ENCODE results near the gene IGFBPL1. TPM values are rescaled to one million over a fixed set of nuclear protein-coding genes. Genes with fewer than 3 reads are reported as not detected.

Gene IGFBPL1
- total and polyA plus RNA-seq, 10 donors, result not detected

- no peak overlapping the region for H3K4me3 ChIP-seq
- H3K27ac ChIP-seq, result no peak overlapping the region
- 65 to 76% (median 72%) methylated on average over 7 of the region's 7 CpGs for WGBS, 5 donors
- H3K9me3 ChIP-seq, result no peaks in the 10 kb centered on the region
- no peaks in the 10 kb centered on the region for H3K4me1 ChIP-seq
- H3K27me3 ChIP-seq (replicated peaks in 1 of 7), result peaks cover 0 to 45% (median 0%) of the 10 kb centered on the region in 7 donors
- TF ChIP-seq POLR2A (IDR thresholded peaks at IDR 0.05) (no peak), POLR2AphosphoS5 (IDR thresholded peaks at IDR 0.05) (no peak), CTCF (IDR thresholded peaks at IDR 0.05 in 8 of 11, conservative IDR thresholded peaks at IDR 0.05 in 3 of 11) (no peak)
- intact Hi-C loops (cut with DNase I; ENCODE audit: low total_unique reads), result no loop called here
- no peaks in the 10 kb centered on the region for H3K36me3 ChIP-seq
- DNase-seq, result no peak
Measured at GRCh38 chr9:38413283-38413682, 11.0 kb downstream of the IGFBPL1 start.

GRCh38 chr9:38412751-38413150 is 11.5 kb downstream of the IGFBPL1 start:
- Histone ChIP-seq H3K27me3 (replicated peaks in 1 of 7) (peaks cover 0 to 41% (median 0%) of the 10 kb centered on the region in 7 donors), H3K4me3 (no peak overlapping the region), H3K9me3 (no peaks in the 10 kb centered on the region), H3K27ac (no peak overlapping the region), H3K36me3 (no peaks in the 10 kb centered on the region), H3K4me1 (no peaks in the 10 kb centered on the region)
- DNase-seq, result no peak
- no peak for TF ChIP-seq POLR2AphosphoS5 (IDR thresholded peaks at IDR 0.05)
- no peak for TF ChIP-seq CTCF (IDR thresholded peaks at IDR 0.05 in 8 of 11, conservative IDR thresholded peaks at IDR 0.05 in 3 of 11)
- no peak for TF ChIP-seq POLR2A (IDR thresholded peaks at IDR 0.05)
- WGBS, 5 donors, result 73 to 86% (median 75%) methylated on average over 6 of the region's 6 CpGs
- intact Hi-C loops (cut with DNase I; ENCODE audit: low total_unique reads), result no loop called here

- no peak for DNase-seq
- intact Hi-C loops (cut with DNase I; ENCODE audit: low total_unique reads), result loop anchor here (10.0 kb wide), 1 partner anchor 664 kb away; no protein-coding TSS in a partner anchor
- peaks cover 0 to 33% (median 0%) of the 10 kb centered on the region in 7 donors for H3K27me3 ChIP-seq (replicated peaks in 1 of 7)
- WGBS, 5 donors, result 37 to 60% (median 49%) methylated on average over 4 of the region's 4 CpGs
- TF ChIP-seq POLR2A (IDR thresholded peaks at IDR 0.05) (no peak), CTCF (IDR thresholded peaks at IDR 0.05 in 8 of 11, conservative IDR thresholded peaks at IDR 0.05 in 3 of 11) (no peak), POLR2AphosphoS5 (IDR thresholded peaks at IDR 0.05) (no peak)
- no peak overlapping the region for H3K4me3 ChIP-seq
- H3K4me1 ChIP-seq, result no peaks in the 10 kb centered on the region
- no peaks in the 10 kb centered on the region for H3K9me3 ChIP-seq
- no peak overlapping the region for H3K27ac ChIP-seq
- H3K36me3 ChIP-seq, result no peaks in the 10 kb centered on the region
Measured at GRCh38 chr9:38408719-38409118, 15.5 kb downstream of the IGFBPL1 start.

GRCh38 chr9:38406476-38407186 is 17.6 kb downstream of the IGFBPL1 start:
- intact Hi-C loops (cut with DNase I; ENCODE audit: low total_unique reads), result loop anchor here (10.0 kb wide), 1 partner anchor 662 kb away; no protein-coding TSS in a partner anchor
- 80 to 90% (median 87%) methylated on average over 9 of the region's 9 CpGs for WGBS, 5 donors
- DNase-seq, result no peak
- H3K4me1 ChIP-seq, result no peaks in the 10 kb centered on the region
- H3K27ac ChIP-seq, result no peak overlapping the region
- H3K9me3 ChIP-seq, result no peaks in the 10 kb centered on the region
- H3K27me3 ChIP-seq (replicated peaks in 1 of 7), result peaks cover 0 to 23% (median 0%) of the 10 kb centered on the region in 7 donors
- H3K36me3 ChIP-seq, result no peaks in the 10 kb centered on the region
- TF ChIP-seq POLR2AphosphoS5 (IDR thresholded peaks at IDR 0.05) (no peak), POLR2A (IDR thresholded peaks at IDR 0.05) (no peak), CTCF (IDR thresholded peaks at IDR 0.05 in 8 of 11, conservative IDR thresholded peaks at IDR 0.05 in 3 of 11) (no peak)
- no peak overlapping the region for H3K4me3 ChIP-seq

Measured in spleen (tissue), 11 donors.